Fibroblast of lung (primary cell): ENCODE measurements around the gene SPAG8. TPM values are rescaled to one million over a fixed set of nuclear protein-coding genes. Genes with fewer than 3 reads are reported as not detected.

ENCODE experiments used
- DNase-seq, 2 donors: peaks; one replicate each; pipeline versions ENCODE4 v3.0.0 to v3.0.0-alpha.2; 2010; ENCODE audit warnings: low read depth in 2 of 2
- H2AFZ ChIP-seq: 2 replicates; pipeline ENCODE4 v1.5.1; 2012; ENCODE audit warnings: low read length, control low read depth, inconsistent platforms
- H3K27ac ChIP-seq: 2 replicates; pipeline ENCODE4 v1.5.1; 2011; ENCODE audit warnings: low read length, control low read depth; ENCODE audit not compliant: insufficient read depth
- H3K27me3 ChIP-seq: 2 replicates; pipeline ENCODE4 v1.5.1; 2011; ENCODE audit warnings: mild to moderate bottlenecking, low read length; ENCODE audit not compliant: control insufficient read depth, insufficient read depth
- H3K36me3 ChIP-seq: 2 replicates; pipeline ENCODE4 v1.5.1; 2011; ENCODE audit warnings: low read length; ENCODE audit not compliant: control insufficient read depth, insufficient read depth
- H3K4me1 ChIP-seq: 2 replicates; pipeline ENCODE4 v1.5.1; 2011; ENCODE audit warnings: low read length; ENCODE audit not compliant: control insufficient read depth, insufficient read depth; ENCODE audit errors: extremely low read depth
- H3K4me2 ChIP-seq: 2 replicates; pipeline ENCODE4 v1.5.1; 2011; ENCODE audit warnings: low read length, control low read depth; ENCODE audit not compliant: insufficient read depth; ENCODE audit errors: extremely low read depth
- H3K4me3 ChIP-seq, 4 experiments: fragments of 200-600 bp in 1 of 4; sonication (generic) in 1 of 4; replicated peaks in 1 of 4; 2 replicates each; pipeline ENCODE4 v1.5.1; 2011 to 2016; ENCODE audit warnings: low read length in 4 of 4, low read depth in 3 of 4, mild to moderate bottlenecking in 3 of 4, control low read depth in 2 of 4, inconsistent platforms in 1 of 4, mixed read lengths in 1 of 4; ENCODE audit not compliant: insufficient read depth in 1 of 4; ENCODE audit errors: control extremely low read depth in 1 of 4
- H3K79me2 ChIP-seq: 2 replicates; pipeline ENCODE4 v1.5.1; 2012; ENCODE audit warnings: mild to moderate bottlenecking, low read length, inconsistent platforms; ENCODE audit not compliant: control insufficient read depth, insufficient read depth
- H3K9ac ChIP-seq: 2 replicates; pipeline ENCODE4 v1.5.1; 2011; ENCODE audit warnings: mild to moderate bottlenecking, low read length, control low read depth; ENCODE audit not compliant: insufficient read depth
- H3K9me3 ChIP-seq: 2 replicates; pipeline ENCODE4 v1.5.1; 2012; ENCODE audit warnings: low read depth, low read length; ENCODE audit not compliant: control insufficient read depth, insufficient read depth
- H4K20me1 ChIP-seq: 2 replicates; pipeline ENCODE4 v1.5.1; 2011; ENCODE audit warnings: low read length; ENCODE audit not compliant: control insufficient read depth, insufficient read depth; ENCODE audit errors: extremely low read depth
- EZH2 ChIP-seq: IDR thresholded peaks from 2 replicates; pipeline ENCODE4 v1.5.1; 2012; ENCODE audit warnings: low read length, control low read depth, mild to moderate bottlenecking; ENCODE audit errors: missing control alignments
- polyA plus RNA-seq, 2 donors: library from polyadenylated mRNA; depleted of rRNA in 1 of 2; stranded (reverse) in 1 of 2; unstranded in 1 of 2; fragments of >200 nt; gene quantifications; 2 replicates each; pipeline ENCODE4 v1.2.1, GENCODE V29; 2011 to 2012; ENCODE audit warnings: missing spikeins in 1 of 2
- total RNA-seq: library from RNA; depleted of rRNA; stranded (reverse); fragments of >200 nt; gene quantifications from 2 replicates; pipeline ENCODE4 v1.2.1, GENCODE V29; 2014
- TF ChIP-seq, protein P1 (sequence below), 2 donors: IDR thresholded peaks in 1 of 2; conservative IDR thresholded peaks in 1 of 2; 1 replicate in 1 of 2; 2 replicates in 1 of 2; pipeline ENCODE4 v1.5.1; 2011 to 2012; ENCODE audit warnings: low read length in 2 of 2, control low read depth in 1 of 2, inconsistent platforms in 1 of 2, low read depth in 1 of 2, mild to moderate bottlenecking in 1 of 2

Gene SPAG8
- total and polyA plus RNA-seq, 2 donors (not counting 1 experiment from before 2014, with no cell fraction given): 0.64 to 1.3 TPM

DNA sequence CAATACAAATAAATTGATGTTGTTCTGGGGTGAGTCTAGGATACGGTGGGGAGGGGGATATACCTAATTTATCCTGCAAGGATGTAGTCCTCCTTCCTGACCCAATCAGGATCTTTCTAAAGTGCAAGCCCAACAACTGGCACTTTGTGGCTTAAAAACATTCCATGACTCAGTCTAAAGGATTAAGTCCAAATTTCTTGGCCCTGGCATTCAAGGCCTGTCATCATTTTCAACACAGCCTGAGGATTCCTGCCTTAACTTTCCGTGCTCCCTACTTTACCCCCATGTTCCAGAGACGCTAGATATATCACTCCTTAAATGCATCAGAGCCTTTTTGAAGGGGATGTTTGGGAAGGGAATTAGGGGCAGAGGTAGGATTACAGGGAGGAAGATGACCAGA lies 15.4 kb upstream of the SPAG8 start:
- no peak overlapping the region for H3K4me2 ChIP-seq
- TF ChIP-seq, protein P1, sequence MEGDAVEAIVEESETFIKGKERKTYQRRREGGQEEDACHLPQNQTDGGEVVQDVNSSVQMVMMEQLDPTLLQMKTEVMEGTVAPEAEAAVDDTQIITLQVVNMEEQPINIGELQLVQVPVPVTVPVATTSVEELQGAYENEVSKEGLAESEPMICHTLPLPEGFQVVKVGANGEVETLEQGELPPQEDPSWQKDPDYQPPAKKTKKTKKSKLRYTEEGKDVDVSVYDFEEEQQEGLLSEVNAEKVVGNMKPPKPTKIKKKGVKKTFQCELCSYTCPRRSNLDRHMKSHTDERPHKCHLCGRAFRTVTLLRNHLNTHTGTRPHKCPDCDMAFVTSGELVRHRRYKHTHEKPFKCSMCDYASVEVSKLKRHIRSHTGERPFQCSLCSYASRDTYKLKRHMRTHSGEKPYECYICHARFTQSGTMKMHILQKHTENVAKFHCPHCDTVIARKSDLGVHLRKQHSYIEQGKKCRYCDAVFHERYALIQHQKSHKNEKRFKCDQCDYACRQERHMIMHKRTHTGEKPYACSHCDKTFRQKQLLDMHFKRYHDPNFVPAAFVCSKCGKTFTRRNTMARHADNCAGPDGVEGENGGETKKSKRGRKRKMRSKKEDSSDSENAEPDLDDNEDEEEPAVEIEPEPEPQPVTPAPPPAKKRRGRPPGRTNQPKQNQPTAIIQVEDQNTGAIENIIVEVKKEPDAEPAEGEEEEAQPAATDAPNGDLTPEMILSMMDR (conservative IDR thresholded peaks at IDR 0.05 in 1 of 2, IDR thresholded peaks at IDR 0.05 in 1 of 2; ENCODE audit: low read depth in 1 of 2, low read length in 2 of 2): no peak
- no peak for TF ChIP-seq EZH2
- no peak overlapping the region for H3K9ac ChIP-seq
- H3K27ac ChIP-seq: no peak overlapping the region
- no peaks in the 10 kb centered on the region for H3K79me2 ChIP-seq
- DNase-seq: peak; percentile 56 to 63
- no peak overlapping the region for H3K4me3 ChIP-seq
- no peaks in the 10 kb centered on the region for H3K36me3 ChIP-seq
- H3K27me3 ChIP-seq: no peaks in the 10 kb centered on the region
- H4K20me1 ChIP-seq: no peaks in the 10 kb centered on the region
- no peak overlapping the region for H2AFZ ChIP-seq
- H3K4me1 ChIP-seq: peaks cover 5% of the 10 kb centered on the region
- no peaks in the 10 kb centered on the region for H3K9me3 ChIP-seq

DNA sequence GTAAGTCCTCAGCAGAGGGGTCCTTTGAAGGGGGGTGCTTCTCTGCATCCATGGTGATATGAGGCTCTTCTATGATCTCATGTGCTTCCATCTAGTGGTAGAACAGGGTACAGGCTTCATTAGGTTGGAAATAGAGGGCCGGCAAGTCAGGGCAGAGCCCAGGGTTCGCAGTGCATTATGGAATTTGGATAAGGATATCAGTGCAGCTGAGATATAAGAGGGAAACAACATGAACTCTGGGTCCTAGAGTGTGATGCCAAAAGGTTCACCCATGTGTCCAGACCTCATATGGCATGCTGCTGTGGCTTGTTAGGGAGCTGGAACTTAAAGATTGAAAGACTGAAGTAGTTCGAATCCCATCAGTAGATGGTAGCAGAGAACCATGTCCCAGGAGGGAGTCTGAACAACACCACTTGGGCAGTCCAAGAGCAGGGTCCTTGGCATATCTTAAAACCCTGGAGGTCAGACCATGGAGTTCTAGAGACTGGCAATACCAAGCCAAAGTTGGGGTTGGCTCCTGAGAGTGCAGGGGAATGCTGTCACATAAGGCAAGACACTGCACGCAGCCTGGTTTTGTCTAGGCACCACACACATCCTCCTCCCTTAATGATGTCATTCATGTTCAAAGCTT lies 14.1 kb upstream of the SPAG8 start:
- Histone ChIP-seq H3K4me2 (no peak overlapping the region), H4K20me1 (no peaks in the 10 kb centered on the region), H3K27ac (no peak overlapping the region), H3K4me1 (peaks cover 5% of the 10 kb centered on the region), H3K27me3 (no peaks in the 10 kb centered on the region), H3K9me3 (no peaks in the 10 kb centered on the region), H3K9ac (no peak overlapping the region), H3K4me3 (no peak overlapping the region), H3K36me3 (no peaks in the 10 kb centered on the region), H2AFZ (peak overlapping the region; percentile 71), H3K79me2 (no peaks in the 10 kb centered on the region)
- TF ChIP-seq, protein P1 (conservative IDR thresholded peaks at IDR 0.05 in 1 of 2, IDR thresholded peaks at IDR 0.05 in 1 of 2; ENCODE audit: low read depth in 1 of 2, low read length in 2 of 2): peak; percentile 74 to 78
- no peak for TF ChIP-seq EZH2
- peak; percentile 53 to 83 for DNase-seq

DNA sequence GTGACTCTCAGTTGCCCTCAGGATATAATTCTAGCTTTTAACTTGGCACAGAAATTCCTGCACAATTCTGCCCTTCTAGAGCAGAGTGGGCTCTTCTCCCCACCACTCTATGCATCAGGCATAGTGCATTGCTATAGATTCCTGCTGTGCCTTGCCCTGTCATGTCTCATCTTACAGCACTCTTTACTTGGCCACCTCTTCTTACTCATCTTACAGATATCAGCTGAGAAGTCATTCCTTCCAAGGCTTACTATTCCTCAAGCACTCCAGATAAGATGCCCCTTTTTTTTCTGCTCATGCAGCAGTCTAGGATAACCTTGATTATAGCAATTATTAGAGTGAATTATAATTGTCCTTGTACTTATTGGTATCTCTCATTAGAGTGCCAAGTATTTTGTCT lies 10.9 kb upstream of the SPAG8 start:
- no peak overlapping the region for H2AFZ ChIP-seq

More for the DNA sequence above, 10.9 kb upstream of the SPAG8 start:
- H3K9me3 ChIP-seq: no peaks in the 10 kb centered on the region
- H3K27ac ChIP-seq: no peak overlapping the region
- no peaks in the 10 kb centered on the region for H3K79me2 ChIP-seq
- H3K4me2 ChIP-seq: no peak overlapping the region
- no peaks in the 10 kb centered on the region for H4K20me1 ChIP-seq
- TF ChIP-seq, protein P1 (conservative IDR thresholded peaks at IDR 0.05 in 1 of 2, IDR thresholded peaks at IDR 0.05 in 1 of 2; ENCODE audit: low read depth in 1 of 2, low read length in 2 of 2): no peak
- TF ChIP-seq EZH2: no peak
- peaks cover 8% of the 10 kb centered on the region for H3K4me1 ChIP-seq
- H3K36me3 ChIP-seq: no peaks in the 10 kb centered on the region
- H3K9ac ChIP-seq: no peak overlapping the region
- no peak overlapping the region for H3K4me3 ChIP-seq
- H3K27me3 ChIP-seq: no peaks in the 10 kb centered on the region
- no peak for DNase-seq
